ENCODE results near the gene MET.

- no peak for TF ChIP-seq CTCF (IDR thresholded peaks at IDR 0.05; ENCODE audit: insufficient read depth, low read length, poor library complexity, severe bottlenecking)
- no peak for TF ChIP-seq EZH2phosphoT487 (conservative IDR thresholded peaks at IDR 0.05; ENCODE audit: low read length)
Observed at GRCh38 chr7:116653646-116654045, 18.4 kb upstream of the MET start.

Measured in SU-DHL-6 (cell line).